Measurements from ENCODE around the gene TCL1B. TPM values are rescaled to one million over a fixed set of nuclear protein-coding genes. Genes with fewer than 3 reads are reported as not detected.
A peak's percentile ranks its signal among the peaks of the same experiment; 100 is the strongest.

The TCL1B gene
- total and polyA plus RNA-seq, 2 of the 8 experiments (the other 6 are each of a cell fraction or from before 2014, with no cell fraction given), result 9.6 to 11.5 TPM

- TF ChIP-seq SAP30 (IDR thresholded peaks at IDR 0.05; ENCODE audit: insufficient read depth, insufficient replicate concordance, low read length) (no peak), SUZ12 (IDR thresholded peaks at IDR 0.05; ENCODE audit: low read length) (no peak), POU5F1 (IDR thresholded peaks at IDR 0.05; ENCODE audit: low read depth, low read length) (no peak), CREB1 (IDR thresholded peaks at IDR 0.05) (no peak), ATF2 (IDR thresholded peaks at IDR 0.05; ENCODE audit: low read length) (no peak), RAD21 (IDR thresholded peaks at IDR 0.05 in 1 of 2, conservative IDR thresholded peaks at IDR 0.05 in 1 of 2; ENCODE audit: low read depth in 2 of 2, low read length in 2 of 2) (peak in 1 of 2 experiments; percentile 30; a peak in 2 of 4 replicates), USF2 (IDR thresholded peaks at IDR 0.05; ENCODE audit: low read length) (no peak), E2F6 (IDR thresholded peaks at IDR 0.05) (peak; percentile 20; the same call in 1 of the 2 replicates), CHD2 (IDR thresholded peaks at IDR 0.05; ENCODE audit: low read length) (no peak), SIX5 (IDR thresholded peaks at IDR 0.05; ENCODE audit: low read depth, low read length) (no peak), YY1 (IDR thresholded peaks at IDR 0.05; ENCODE audit: low read depth, low read length) (no peak), EGR1 (IDR thresholded peaks at IDR 0.05; ENCODE audit: borderline replicate concordance, low read depth, low read length) (no peak), BRCA1 (IDR thresholded peaks at IDR 0.05; ENCODE audit: low read depth, low read length) (no peak), POLR2AphosphoS5 (IDR thresholded peaks at IDR 0.05; ENCODE audit: low read depth, low read length) (no peak), FOSL1 (IDR thresholded peaks at IDR 0.05; ENCODE audit: insufficient read depth, low read depth, low read length) (no peak), ASH2L (IDR thresholded peaks at IDR 0.05; ENCODE audit: low read length) (no peak), RBBP5 (IDR thresholded peaks at IDR 0.05; ENCODE audit: borderline replicate concordance, low read depth, low read length) (no peak), HDAC6 (IDR thresholded peaks at IDR 0.05; ENCODE audit: low read depth, low read length) (no peak), SRF (IDR thresholded peaks at IDR 0.05; ENCODE audit: low read depth, low read length) (no peak), POLR2A (IDR thresholded peaks at IDR 0.05; ENCODE audit: control extremely low read depth in 1 of 2, low read depth in 2 of 2, low read length in 2 of 2) (no peak), BCL11A (IDR thresholded peaks at IDR 0.05; ENCODE audit: low read depth in 2 of 2, low read length in 2 of 2) (no peak), MAFK (IDR thresholded peaks at IDR 0.05; ENCODE audit: low read depth, low read length) (no peak)
Measured at GRCh38 chr14:95679998-95680735, 6.1 kb upstream of the TCL1B start (continued).
